IPS-NIHi7 (cell line): Measurements from ENCODE around the gene AHRR.

Experiments used
- DNase-seq: peaks from one replicate; pipeline ENCODE4 v3.0.0; 2012; ENCODE audit warnings: mixed read lengths; ENCODE audit errors: extremely low spot score

AHRR gene

GRCh38 chr5:320524-321229 is 837 bp upstream of the AHRR start:
- peak; percentile 23 for DNase-seq

DNA sequence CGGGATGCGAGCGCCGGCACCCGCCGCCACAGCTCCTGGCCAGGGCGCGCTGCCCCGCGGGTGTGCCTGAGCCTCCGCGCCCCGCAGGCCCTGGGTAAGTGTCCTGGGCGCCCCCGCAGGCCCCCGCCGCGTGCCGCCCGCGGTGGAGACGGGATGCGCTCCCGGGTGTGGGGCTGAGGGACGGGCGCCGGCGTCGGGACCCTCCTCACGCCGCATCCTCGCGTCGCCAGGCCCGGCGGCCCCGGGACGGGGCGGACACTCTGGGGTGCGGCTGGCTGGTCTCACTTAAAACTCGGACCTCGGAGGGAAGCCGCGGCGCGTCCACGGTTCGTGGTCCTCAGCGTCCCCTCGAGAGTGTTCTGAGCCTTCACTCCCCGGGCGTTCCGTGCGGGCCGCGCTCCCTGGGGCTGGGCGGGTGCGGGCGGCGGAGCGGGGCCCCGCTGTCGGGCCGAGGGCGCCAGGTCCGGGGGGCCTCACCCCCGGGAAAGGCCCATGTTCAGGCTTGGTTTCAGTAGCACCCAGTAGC is 275 bp downstream of the AHRR start:
- DNase-seq, result no peak

- peak; percentile 20 for DNase-seq
Observed at GRCh38 chr5:322281-322941, 897 bp downstream of the AHRR start.

DNA sequence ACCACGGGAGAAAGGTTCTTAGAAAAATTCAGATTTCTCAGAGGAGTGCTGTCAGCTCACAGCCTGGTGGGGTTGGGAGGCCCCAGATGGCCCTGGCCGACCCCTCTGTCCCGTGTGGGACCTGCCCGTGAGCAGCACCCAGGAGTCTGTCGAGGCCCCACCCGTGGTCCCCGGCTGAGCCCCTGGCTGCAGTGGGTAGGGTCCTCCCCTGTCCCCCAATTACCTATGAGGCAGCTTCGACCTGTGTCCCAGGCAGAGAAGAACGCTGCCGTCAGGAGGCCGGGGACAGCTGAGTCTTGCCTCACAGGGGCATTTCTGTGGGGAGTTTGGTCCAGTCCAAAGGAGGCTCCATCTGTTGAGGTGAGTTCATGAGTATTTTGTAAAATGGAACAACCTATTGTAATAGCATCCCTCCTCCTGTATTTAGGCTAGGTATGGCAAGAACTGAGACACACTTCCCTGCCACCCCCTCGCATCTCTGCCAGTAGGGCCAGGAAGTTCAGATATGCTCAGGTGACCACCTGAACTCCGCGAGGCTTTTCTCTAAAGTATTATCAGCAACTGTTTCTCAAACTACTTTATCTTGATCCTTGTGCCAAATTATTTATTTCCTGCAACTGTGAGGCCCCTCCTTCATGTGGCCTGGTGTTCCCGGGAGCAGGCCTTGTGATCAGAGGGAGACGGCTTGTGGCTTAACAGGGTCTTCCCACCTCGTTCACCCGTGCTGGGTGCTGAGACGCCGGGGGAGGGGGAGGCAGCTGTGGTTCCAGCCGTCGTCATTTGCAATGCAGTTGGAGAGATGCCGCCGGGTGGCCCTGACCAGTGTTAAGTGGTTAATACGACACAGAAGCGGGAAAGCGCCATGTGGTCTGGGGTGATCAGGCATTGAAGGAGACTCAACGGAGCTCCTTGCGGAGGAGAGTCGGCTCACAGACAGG is 1.7 kb downstream of the AHRR start:
- peak; percentile 26 for DNase-seq

GRCh38 chr5:324736-325612 is 3.5 kb downstream of the AHRR start:
- peak; percentile 8 for DNase-seq

- DNase-seq, result no peak
Observed at GRCh38 chr5:326109-326508, 4.6 kb downstream of the AHRR start.

DNA sequence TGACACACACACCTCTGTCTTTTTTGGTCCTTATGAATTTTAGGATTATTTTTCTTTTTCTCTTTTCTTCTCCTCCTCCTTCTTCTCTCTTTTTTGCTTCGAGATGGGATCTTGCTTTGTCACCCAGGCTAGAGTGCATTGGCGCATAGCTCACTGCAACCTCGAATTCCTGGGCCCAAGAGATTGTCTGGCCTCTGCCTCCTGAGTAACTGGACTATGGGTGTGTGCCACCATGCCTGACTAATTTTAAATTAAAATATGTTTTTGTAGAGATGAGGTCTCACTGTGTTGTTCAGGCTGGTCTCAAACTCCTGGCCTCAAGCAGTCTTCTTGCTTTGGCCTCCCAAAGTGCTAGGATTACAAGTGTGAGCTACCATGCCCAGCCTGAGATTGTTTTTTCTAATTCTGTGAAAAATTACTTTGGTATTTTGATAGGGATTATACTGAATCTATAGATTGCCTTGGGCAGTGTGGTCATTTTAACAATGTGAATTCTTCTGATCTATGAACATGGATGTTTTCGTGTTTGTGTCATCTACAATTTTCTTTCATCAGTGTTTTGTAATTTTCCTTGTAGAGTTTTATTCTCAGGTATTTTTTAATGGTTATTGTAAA is 7.7 kb downstream of the AHRR start:
- DNase-seq, result no peak

GRCh38 chr5:329768-330167 is 8.3 kb downstream of the AHRR start:
- DNase-seq, result no peak

DNA sequence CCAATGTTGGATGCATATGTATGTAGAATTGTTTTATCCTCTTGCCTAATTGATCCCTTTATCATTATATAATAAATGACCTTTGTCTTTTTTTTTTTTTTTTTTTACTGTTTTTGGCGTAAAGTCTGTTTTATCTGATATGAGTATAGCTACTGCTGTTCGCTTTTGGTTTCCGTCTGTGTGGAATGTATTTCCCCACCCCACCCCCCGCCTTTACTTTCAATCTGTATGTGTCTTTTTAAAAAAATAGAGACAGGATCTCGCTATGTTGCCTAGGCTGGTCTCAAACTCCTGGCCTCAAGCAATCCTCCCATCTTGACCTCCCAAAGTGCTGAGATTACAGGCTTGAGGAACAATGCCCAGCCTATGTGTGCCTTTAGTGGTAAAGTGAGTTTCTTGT is 11.3 kb downstream of the AHRR start:
- DNase-seq, result no peak

GRCh38 chr5:333945-334344 is 12.4 kb downstream of the AHRR start:
- DNase-seq, result no peak

GRCh38 chr5:334903-335739 is 13.6 kb downstream of the AHRR start:
- no peak for DNase-seq

- DNase-seq, result no peak
Observed at GRCh38 chr5:335740-336038, 14.2 kb downstream of the AHRR start.

DNA sequence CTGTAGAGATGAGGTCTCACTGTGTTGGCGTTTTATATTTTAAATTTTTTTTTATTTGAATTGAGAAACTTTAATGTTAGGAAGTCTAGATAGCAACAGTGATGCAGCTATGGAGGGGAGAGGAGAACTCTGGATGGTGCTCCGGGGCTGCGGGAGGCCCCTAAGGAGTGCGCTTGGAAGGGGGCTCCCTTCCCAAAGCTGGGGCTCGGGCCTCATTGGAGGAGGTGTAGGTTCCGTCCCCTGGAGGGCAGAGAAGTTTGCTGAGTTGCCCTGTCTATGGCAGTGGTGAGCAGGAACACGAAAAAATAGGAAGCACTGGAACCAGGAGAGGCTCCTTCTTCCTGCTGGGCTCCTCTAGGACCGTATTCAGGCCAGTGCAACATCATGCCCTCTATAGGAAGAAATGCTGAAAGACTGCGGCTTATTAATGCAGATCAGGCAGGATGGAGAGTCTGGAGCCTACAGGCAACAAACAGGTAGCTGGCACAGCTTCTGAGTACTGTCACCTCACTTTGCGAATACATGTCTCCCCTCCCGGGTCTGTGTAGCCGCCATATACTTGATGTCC is 16.1 kb downstream of the AHRR start:
- peak; percentile 73 for DNase-seq

DNA sequence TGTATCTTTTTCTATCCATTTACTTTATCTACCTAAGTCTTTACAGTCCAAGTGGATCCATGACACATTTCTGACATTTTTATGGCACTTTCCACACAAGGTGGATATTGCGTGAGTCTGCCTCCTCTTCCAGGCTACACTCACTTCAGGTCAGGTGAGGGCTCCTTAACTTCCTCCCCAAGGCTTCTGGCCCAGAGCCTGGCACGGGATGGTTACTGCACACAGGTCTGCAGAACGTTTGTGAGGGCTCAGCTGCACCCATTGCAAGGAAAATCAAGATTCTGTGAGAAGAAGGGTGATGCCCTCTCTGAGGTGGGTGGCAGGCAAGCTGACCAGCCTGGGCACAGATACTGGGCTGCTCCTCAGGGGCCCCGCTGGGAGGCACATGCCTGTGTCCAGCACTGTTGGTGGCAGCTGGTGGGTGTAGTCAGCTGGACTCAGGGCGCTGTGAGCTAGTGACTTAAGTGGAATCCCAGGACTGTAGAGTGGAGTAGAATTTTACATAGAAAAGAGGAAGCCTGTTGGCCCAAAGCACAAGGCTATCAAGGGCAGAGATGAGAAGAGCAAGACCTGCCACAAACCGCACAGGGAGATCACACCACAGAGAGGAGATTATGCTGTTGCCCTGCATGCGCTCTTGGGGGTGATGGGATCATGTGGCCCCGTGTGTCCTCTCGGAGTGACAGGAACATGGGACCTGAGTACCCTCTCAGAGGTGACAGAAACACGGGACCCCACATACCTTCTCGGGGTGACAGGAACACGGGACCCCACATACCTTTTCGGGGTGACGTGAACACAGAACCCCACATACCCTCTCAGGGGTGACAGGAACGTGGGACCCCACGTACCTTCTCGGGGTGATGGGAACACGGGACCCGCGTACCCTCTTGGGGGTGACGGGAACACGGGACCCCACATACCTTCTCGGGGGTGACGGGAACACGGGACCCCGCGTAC is 21.3 kb downstream of the AHRR start:
- no peak for DNase-seq

DNA sequence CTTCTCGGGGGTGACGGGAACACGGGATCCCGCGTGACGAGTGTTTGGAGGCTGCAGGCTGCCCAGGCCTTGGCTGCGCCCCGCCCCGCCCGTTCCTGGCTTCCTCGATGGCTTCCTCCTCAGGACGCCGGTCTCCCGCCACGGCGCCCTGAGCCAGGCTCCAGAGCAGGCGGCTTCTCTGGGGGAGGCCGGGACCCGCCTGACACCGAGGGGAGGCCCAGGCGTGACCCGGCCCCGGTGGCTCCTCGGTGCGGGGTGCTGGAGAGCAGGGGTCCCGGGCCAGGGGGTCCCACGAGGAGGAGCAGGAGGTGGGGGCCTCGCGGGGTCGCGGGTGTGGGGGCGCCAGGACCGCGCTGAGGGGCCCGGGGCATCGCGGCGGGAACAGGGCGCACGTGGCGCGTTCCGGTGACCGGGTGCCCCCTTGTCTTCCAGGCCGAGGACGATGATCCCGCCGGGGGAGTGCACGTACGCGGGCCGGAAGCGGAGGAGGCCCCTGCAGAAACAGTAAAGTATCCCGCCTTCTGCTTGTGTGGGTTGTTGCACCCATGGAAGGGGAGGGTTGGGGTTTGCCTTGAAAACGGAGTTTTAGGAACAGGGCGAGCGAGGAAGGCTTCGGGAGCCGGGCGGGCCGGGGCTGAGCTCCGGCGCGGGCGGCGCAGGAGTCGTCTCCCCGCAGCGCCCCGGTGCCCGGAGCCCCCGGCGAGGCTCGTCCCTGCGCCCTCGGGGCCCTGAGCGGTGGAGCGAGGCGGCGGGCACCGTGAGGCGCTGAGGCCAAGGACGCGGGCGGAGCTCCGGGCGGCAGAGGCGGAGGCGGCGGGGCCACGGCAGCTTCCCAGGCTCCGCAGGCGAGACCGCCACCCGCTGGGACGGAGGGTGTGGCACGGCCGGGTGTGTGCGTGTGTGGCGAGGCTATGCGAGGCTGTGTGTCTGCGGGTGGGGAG is 22.2 kb downstream of the AHRR start:
- peak; percentile 68 for DNase-seq

- DNase-seq, result no peak
Observed at GRCh38 chr5:344668-345067, 23.2 kb downstream of the AHRR start.

DNA sequence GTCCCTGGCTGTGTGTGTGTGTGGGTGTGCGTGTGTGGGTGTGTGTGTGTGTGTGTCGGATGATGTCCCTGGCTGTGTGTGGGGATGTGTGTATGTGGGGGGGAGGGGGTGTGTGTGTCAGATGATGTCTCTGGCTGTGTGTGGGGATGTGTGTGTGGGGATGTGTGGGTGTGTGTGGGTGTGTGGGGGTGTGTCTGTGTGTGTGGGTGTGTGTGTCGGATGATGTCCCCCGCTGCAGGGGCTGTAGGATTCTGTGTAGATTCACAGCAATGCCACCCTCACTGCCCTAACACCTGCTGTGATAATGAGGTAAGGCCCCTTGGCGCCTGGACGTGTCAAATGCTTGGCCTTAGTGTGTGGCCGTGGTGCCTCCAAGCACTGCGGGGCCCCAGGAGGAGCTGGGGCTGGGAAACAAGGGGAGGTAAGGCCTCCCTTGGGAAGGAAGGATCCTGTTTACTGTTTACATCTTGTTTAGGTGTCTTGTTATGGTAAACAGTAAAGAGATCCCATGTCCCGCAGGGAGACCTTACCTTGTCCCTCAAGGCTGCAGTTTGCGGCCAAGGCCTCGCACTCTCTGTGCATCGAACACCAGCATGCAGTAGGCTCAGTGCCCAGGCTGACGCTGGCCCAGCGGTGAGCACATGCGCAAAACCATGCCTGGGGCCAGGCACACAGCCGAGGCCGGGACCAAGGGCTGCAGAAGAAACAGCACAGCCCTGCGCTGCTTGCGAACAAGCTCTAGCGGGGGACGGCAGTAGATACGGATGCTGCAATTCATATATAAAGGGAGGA is 24.1 kb downstream of the AHRR start:
- peak; percentile 55 for DNase-seq
